ENCODE measurements around the gene SESN3.

- TF ChIP-seq EP300 (IDR thresholded peaks at IDR 0.05; ENCODE audit: borderline replicate concordance) (no peak), NFIC (IDR thresholded peaks at IDR 0.05) (no peak), YY1 (IDR thresholded peaks at IDR 0.05; ENCODE audit: low read depth) (no peak)
Measured at GRCh38 chr11:95153857-95154246, 77.2 kb downstream of the SESN3 start.

Measured in Ishikawa (cell line).